Activated B cell treated with CpG ODN at 0.5 μM for 24 hours (primary cell): Measurements from ENCODE around the gene PLPPR1. TPM values are rescaled to one million over a fixed set of nuclear protein-coding genes. Genes with fewer than 3 reads are reported as not detected.
"Not testable (repeated sequence)": the region's sequence is repeated elsewhere in the genome, so short reads cannot be mapped to it uniquely, and the experiment has no call there.

ENCODE experiments used
- ATAC-seq: fragments of 200-7000 bp; cut with Tn5 transposase; one replicate; pipeline ENCODE4 v1.10.0; 2021; ENCODE audit warnings: low read depth, mild to moderate bottlenecking, moderate library complexity
- CTCF ChIA-PET: fragments of 350-600 bp; sonication (Branson Sonifier 250); formaldehyde crosslinking; loops from one replicate; lab custom pipeline; 2021; ENCODE audit warnings: antibody characterized with exemption; lab: Charles Lee
- POLR2A ChIA-PET: fragments of 350-600 bp; sonication (Branson Sonifier 250); formaldehyde crosslinking; loops from one replicate; lab custom pipeline; 2021; ENCODE audit warnings: antibody characterized with exemption; lab: Charles Lee
- DNase-seq: peaks from one replicate; pipeline ENCODE4 v3.0.0; 2022
- H3K27ac Mint-ChIP-seq: one replicate; pipeline ENCODE4 v1.8.0; 2020; ENCODE audit warnings: mixed read lengths
- H3K27me3 Mint-ChIP-seq: one replicate; pipeline ENCODE4 v1.8.0; 2021; ENCODE audit warnings: mixed read lengths
- H3K36me3 Mint-ChIP-seq: one replicate; pipeline ENCODE4 v1.8.0; 2021; ENCODE audit warnings: low read depth, mixed read lengths
- H3K4me1 Mint-ChIP-seq: one replicate; pipeline ENCODE4 v1.8.0; 2021; ENCODE audit warnings: mixed read lengths
- H3K4me3 Mint-ChIP-seq: one replicate; pipeline ENCODE4 v1.8.0; 2020; ENCODE audit warnings: mild to moderate bottlenecking, mixed read lengths
- H3K9me3 Mint-ChIP-seq: one replicate; pipeline ENCODE4 v1.8.0; 2020; ENCODE audit warnings: mixed read lengths
- CTCF ChIP-seq: fragments of 200-600 bp; IDR thresholded peaks from one replicate; pipeline ENCODE4 v1.8.0; 2022; ENCODE audit warnings: antibody characterized with exemption, mild to moderate bottlenecking
- intact Hi-C: fragments of 100-400 bp; cut with micrococcal nuclease; formaldehyde crosslinking; loops from one replicate; pipeline ENCODE4 v1.15.1; 2024
- total RNA-seq: library from RNA; stranded (reverse); gene quantifications from 2 replicates; pipeline ENCODE4 v1.2.3, GENCODE V29; 2022

PLPPR1 gene
- total RNA-seq, 1 donor from 2014 or later = not detected

GRCh38 chr9:101271102-101271501 is 242.6 kb downstream of the PLPPR1 start:
- peaks cover 20% of the 10 kb centered on the region for H3K4me1 Mint-ChIP-seq
- H3K27me3 Mint-ChIP-seq = peaks cover 2% of the 10 kb centered on the region
- no peak for ATAC-seq
- DNase-seq = no peak
- peaks cover 3% of the 10 kb centered on the region for H3K9me3 Mint-ChIP-seq
- no peaks in the 10 kb centered on the region for H3K36me3 Mint-ChIP-seq
- CTCF ChIA-PET = no interaction called here
- no peak for TF ChIP-seq CTCF
- H3K27ac Mint-ChIP-seq = no peak overlapping the region
- intact Hi-C loops = no loop called here
- POLR2A ChIA-PET = no interaction called here
- H3K4me3 Mint-ChIP-seq = no peak overlapping the region

DNA sequence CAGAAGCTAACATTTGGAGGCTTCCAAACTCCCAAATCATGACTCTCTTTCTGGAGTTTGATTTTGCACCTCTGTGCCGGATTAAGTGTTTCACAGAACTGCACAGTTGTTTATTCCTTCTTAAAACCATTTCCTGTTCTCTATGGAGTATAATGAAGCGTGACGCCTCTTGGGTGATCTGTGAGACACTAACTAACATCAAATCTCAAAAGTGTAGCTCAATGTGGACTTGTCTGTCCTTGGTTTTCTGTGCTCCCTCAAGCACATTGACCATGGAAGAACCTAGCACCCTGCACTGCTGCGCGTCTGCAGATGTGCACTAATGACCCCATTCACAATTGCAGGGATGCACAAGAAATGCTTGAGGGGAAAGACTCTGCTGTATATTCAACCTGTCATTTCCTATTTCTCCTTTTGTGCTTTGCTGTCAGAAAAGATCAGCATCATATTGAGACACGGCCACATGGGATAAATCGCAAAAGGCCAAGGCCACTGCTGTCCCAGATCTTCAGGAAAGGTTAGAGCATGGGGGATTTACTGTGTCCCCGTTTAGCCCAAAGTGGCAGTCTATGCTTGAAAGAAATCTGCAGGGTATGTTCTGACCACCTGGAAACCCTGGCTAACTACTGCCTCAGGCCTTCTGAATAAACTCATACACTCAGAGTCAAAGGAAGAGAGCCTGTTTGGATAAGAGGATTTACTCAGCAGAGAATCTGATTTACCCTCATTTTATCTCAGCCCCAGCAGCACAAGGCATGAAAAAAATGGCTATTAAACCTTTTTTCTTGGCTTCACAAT is 246.6 kb downstream of the PLPPR1 start:
- DNase-seq (no peak), ATAC-seq (no peak)
- intact Hi-C loops = no loop called here
- no peaks in the 10 kb centered on the region for H3K36me3 Mint-ChIP-seq
- TF ChIP-seq CTCF = no peak
- ChIA-PET POLR2A (no interaction called here), CTCF (no interaction called here)
- peaks cover 13% of the 10 kb centered on the region for H3K27me3 Mint-ChIP-seq
- H3K4me1 Mint-ChIP-seq = peaks cover 13% of the 10 kb centered on the region
- no peak overlapping the region for H3K4me3 Mint-ChIP-seq
- peaks cover 4% of the 10 kb centered on the region for H3K9me3 Mint-ChIP-seq
- no peak overlapping the region for H3K27ac Mint-ChIP-seq

DNA sequence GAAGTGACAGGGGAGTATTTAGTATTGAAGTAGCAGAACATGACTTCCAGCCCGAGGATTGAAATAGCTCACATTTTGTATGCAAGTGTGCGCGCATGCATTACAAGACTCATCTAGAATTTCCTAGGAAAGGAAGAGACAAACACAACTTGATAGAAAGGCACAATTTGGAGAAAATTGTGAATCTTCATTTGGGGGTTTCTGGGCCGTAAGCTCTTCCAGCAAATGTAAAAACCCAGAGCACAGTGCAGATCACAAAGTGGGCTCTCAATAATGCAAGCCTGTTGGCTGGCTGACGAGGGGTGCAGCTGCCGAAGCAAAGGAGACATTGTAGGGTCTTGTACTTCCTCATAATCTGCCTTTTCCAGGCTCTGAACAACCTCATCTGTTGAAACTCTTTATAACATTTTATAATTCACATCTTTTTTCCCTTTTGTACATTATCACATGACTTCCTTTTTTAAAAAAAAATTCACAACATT is 247.3 kb downstream of the PLPPR1 start:
- no peaks in the 10 kb centered on the region for H3K36me3 Mint-ChIP-seq
- CTCF ChIA-PET = no interaction called here
- H3K4me1 Mint-ChIP-seq = peaks cover 13% of the 10 kb centered on the region
- H3K27me3 Mint-ChIP-seq = peaks cover 13% of the 10 kb centered on the region
- ATAC-seq (no peak), DNase-seq (no peak)
- TF ChIP-seq CTCF = no peak
- H3K9me3 Mint-ChIP-seq = peaks cover 4% of the 10 kb centered on the region
- H3K4me3 Mint-ChIP-seq = no peak overlapping the region
- POLR2A ChIA-PET = no interaction called here
- intact Hi-C loops = no loop called here
- no peak overlapping the region for H3K27ac Mint-ChIP-seq

- H3K27me3 Mint-ChIP-seq, H3K4me1 Mint-ChIP-seq, H3K27ac Mint-ChIP-seq, POLR2A ChIA-PET, CTCF ChIA-PET, ATAC-seq, H3K9me3 Mint-ChIP-seq, H3K36me3 Mint-ChIP-seq, intact Hi-C loops, H3K4me3 Mint-ChIP-seq, DNase-seq: not testable (repeated sequence)
These were observed 262.5 kb downstream of the PLPPR1 start for GRCh38 chr9:101291043-101291442.

DNA sequence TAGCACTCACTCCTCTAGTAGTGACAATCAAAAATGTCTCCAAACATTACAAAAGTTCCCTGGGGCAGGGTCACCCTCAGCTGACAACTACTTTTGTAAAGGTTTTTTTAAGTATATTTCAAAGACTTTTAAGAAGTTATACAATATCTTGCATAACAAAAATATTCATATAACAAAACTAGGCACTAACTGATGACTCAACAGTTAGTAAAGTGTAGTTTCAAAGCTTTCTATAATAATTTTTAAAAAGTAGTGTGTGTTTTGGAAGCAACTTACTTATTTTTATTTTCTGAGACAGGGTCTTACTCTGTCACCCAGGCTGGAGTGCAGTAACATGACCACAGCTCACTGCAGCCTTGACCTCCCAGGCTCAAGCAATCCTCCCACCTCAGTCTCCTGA is 271.4 kb downstream of the PLPPR1 start:
- POLR2A ChIA-PET = no interaction called here
- no peaks in the 10 kb centered on the region for H3K9me3 Mint-ChIP-seq
- H3K27ac Mint-ChIP-seq = no peak overlapping the region
- H3K4me1 Mint-ChIP-seq = no peaks in the 10 kb centered on the region
- TF ChIP-seq CTCF = no peak
- CTCF ChIA-PET = no interaction called here
- H3K27me3 Mint-ChIP-seq = peaks cover 12% of the 10 kb centered on the region
- DNase-seq = no peak
- intact Hi-C loops = no loop called here
- no peak for ATAC-seq
- no peak overlapping the region for H3K4me3 Mint-ChIP-seq
- H3K36me3 Mint-ChIP-seq = no peaks in the 10 kb centered on the region
